ENCODE data around the gene SP100. TPM values are rescaled to one million over a fixed set of nuclear protein-coding genes. Genes with fewer than 3 reads are reported as not detected.
"Not testable (repeated sequence)": the region's sequence is repeated elsewhere in the genome, so short reads cannot be mapped to it uniquely, and the experiment has no call there.

Gene SP100
- total RNA-seq (ENCODE audit: unreplicated experiment), result 8.3 TPM
- long read RNA-seq, transcript SP100-204 (15 exons, 1,898 nt), result major isoform, 5 of 8 reads
- long read RNA-seq, partial matches to known transcripts, result 0 of 8 reads
- long read RNA-seq, other reads (novel, unspliced or antisense), result 3 of 8 reads

GRCh38 chr2:230416061-230416721, at the start of gene SP100:
Gene SP100, plus strand, starts transcription at chr2:230416201. Its CDS starts 96 bp downstream, at chr2:230416297.
- TF ChIP-seq CTCF (IDR thresholded peaks at IDR 0.05; ENCODE audit: unreplicated experiment), result no peak
- DNase-seq (ENCODE audit: low spot score), result no peak
- peaks cover 21% of the 10 kb centered on the region for H3K4me1 Mint-ChIP-seq (ENCODE audit: unreplicated experiment)
- no peak within 1 kb of the TSS for H3K4me3 Mint-ChIP-seq (ENCODE audit: unreplicated experiment)
- no peaks in the 10 kb centered on the region for H3K36me3 Mint-ChIP-seq (ENCODE audit: low read depth, unreplicated experiment)
- H3K9me3 Mint-ChIP-seq (ENCODE audit: unreplicated experiment), result no peaks in the 10 kb centered on the region
- no peak within 1 kb of the TSS for H3K27ac Mint-ChIP-seq (ENCODE audit: unreplicated experiment)
- H3K27me3 Mint-ChIP-seq (ENCODE audit: unreplicated experiment), result peaks cover 6% of the 10 kb centered on the region

- DNase-seq (ENCODE audit: low spot score), result no peak
- no peak for TF ChIP-seq CTCF (IDR thresholded peaks at IDR 0.05; ENCODE audit: unreplicated experiment)
- peaks cover 10% of the 10 kb centered on the region for H3K4me1 Mint-ChIP-seq (ENCODE audit: unreplicated experiment)
- no peak overlapping the region for H3K27ac Mint-ChIP-seq (ENCODE audit: unreplicated experiment)
- peaks cover 2% of the 10 kb centered on the region for H3K27me3 Mint-ChIP-seq (ENCODE audit: unreplicated experiment)
- no peaks in the 10 kb centered on the region for H3K9me3 Mint-ChIP-seq (ENCODE audit: unreplicated experiment)
- H3K4me3 Mint-ChIP-seq (ENCODE audit: unreplicated experiment), result no peak overlapping the region
- no peaks in the 10 kb centered on the region for H3K36me3 Mint-ChIP-seq (ENCODE audit: low read depth, unreplicated experiment)
Observed at GRCh38 chr2:230382108-230382507, 33.9 kb upstream of the SP100 start.

GRCh38 chr2:230383453-230383852, 32.5 kb upstream of the SP100 start:
- no peaks in the 10 kb centered on the region for H3K9me3 Mint-ChIP-seq (ENCODE audit: unreplicated experiment)
- TF ChIP-seq CTCF (IDR thresholded peaks at IDR 0.05; ENCODE audit: unreplicated experiment), result no peak
- H3K36me3 Mint-ChIP-seq (ENCODE audit: low read depth, unreplicated experiment), result no peaks in the 10 kb centered on the region
- H3K27ac Mint-ChIP-seq (ENCODE audit: unreplicated experiment), result no peak overlapping the region
- peaks cover 2% of the 10 kb centered on the region for H3K27me3 Mint-ChIP-seq (ENCODE audit: unreplicated experiment)
- peaks cover 10% of the 10 kb centered on the region for H3K4me1 Mint-ChIP-seq (ENCODE audit: unreplicated experiment)
- peak; percentile 11 for DNase-seq (ENCODE audit: low spot score)
- no peak overlapping the region for H3K4me3 Mint-ChIP-seq (ENCODE audit: unreplicated experiment)

- Mint-ChIP-seq H3K9me3 (ENCODE audit: unreplicated experiment) (no peaks in the 10 kb centered on the region), H3K27ac (ENCODE audit: unreplicated experiment) (no peak overlapping the region), H3K4me1 (ENCODE audit: unreplicated experiment) (peaks cover 10% of the 10 kb centered on the region), H3K36me3 (ENCODE audit: low read depth, unreplicated experiment) (no peaks in the 10 kb centered on the region), H3K27me3 (ENCODE audit: unreplicated experiment) (no peaks in the 10 kb centered on the region), H3K4me3 (ENCODE audit: unreplicated experiment) (no peak overlapping the region)
- no peak for DNase-seq (ENCODE audit: low spot score)
- no peak for TF ChIP-seq CTCF (IDR thresholded peaks at IDR 0.05; ENCODE audit: unreplicated experiment)
Observed at GRCh38 chr2:230384986-230385385, 31.0 kb upstream of the SP100 start.

GRCh38 chr2:230394301-230394700, 21.7 kb upstream of the SP100 start:
- no peak for DNase-seq (ENCODE audit: low spot score)
- H3K36me3 Mint-ChIP-seq (ENCODE audit: low read depth, unreplicated experiment), result no peaks in the 10 kb centered on the region

GRCh38 chr2:230398698-230399097, 17.3 kb upstream of the SP100 start:
- DNase-seq (ENCODE audit: low spot score); H3K4me3 Mint-ChIP-seq (ENCODE audit: unreplicated experiment); H3K27me3 Mint-ChIP-seq (ENCODE audit: unreplicated experiment); H3K27ac Mint-ChIP-seq (ENCODE audit: unreplicated experiment); H3K9me3 Mint-ChIP-seq (ENCODE audit: unreplicated experiment); H3K36me3 Mint-ChIP-seq (ENCODE audit: low read depth, unreplicated experiment); H3K4me1 Mint-ChIP-seq (ENCODE audit: unreplicated experiment): not testable (repeated sequence)

More at GRCh38 chr2:230394301-230394700, 21.7 kb upstream of the SP100 start:
- Mint-ChIP-seq H3K4me1 (ENCODE audit: unreplicated experiment) (no peaks in the 10 kb centered on the region), H3K9me3 (ENCODE audit: unreplicated experiment) (no peaks in the 10 kb centered on the region), H3K4me3 (ENCODE audit: unreplicated experiment) (no peak overlapping the region), H3K27ac (ENCODE audit: unreplicated experiment) (no peak overlapping the region), H3K27me3 (ENCODE audit: unreplicated experiment) (peaks cover 1% of the 10 kb centered on the region)
- TF ChIP-seq CTCF (IDR thresholded peaks at IDR 0.05; ENCODE audit: unreplicated experiment), result no peak

Data from endothelial cell (in vitro differentiated cells).